Activated CD4-positive, alpha-beta T cell treated with anti-CD3 and anti-CD28 coated beads, Interleukin-2, Interleukin-4, amounts not matched to agents 100 ng/mL and 50 ng/mL, durations not matched to agents 16 hours and 8 hours (primary cell): ENCODE data around the gene TSEN34.
A peak's percentile ranks its signal among the peaks of the same experiment; 100 is the strongest.

Source experiments
- DNase-seq: peaks from one replicate; pipeline ENCODE4 v3.0.0-alpha.2; 2020; ENCODE audit warnings: low spot score

TSEN34 gene

GRCh38 chr19:54191011-54191810 lies at the start of gene TSEN34:
Gene TSEN34 (plus strand): TSS chr19:54191308. CDS start chr19:54191365, 57 bp downstream.
- DNase-seq, result peak; percentile 87

- no peak for DNase-seq
These were observed 49.8 kb upstream of the TSEN34 start for GRCh38 chr19:54141356-54141755.

GRCh38 chr19:54142166-54142780 lies 48.8 kb upstream of the TSEN34 start:
- DNase-seq, result no peak

- no peak for DNase-seq
These were observed 45.5 kb upstream of the TSEN34 start for GRCh38 chr19:54145541-54146158.

GRCh38 chr19:54147676-54148075 lies 43.4 kb upstream of the TSEN34 start:
- no peak for DNase-seq

GRCh38 chr19:54148158-54148557 lies 43.0 kb upstream of the TSEN34 start:
- no peak for DNase-seq

- DNase-seq, result no peak
These were observed 41.9 kb upstream of the TSEN34 start for GRCh38 chr19:54149021-54149812.

GRCh38 chr19:54151362-54152035 lies 39.6 kb upstream of the TSEN34 start:
- no peak for DNase-seq

- DNase-seq, result no peak
These were observed 38.8 kb upstream of the TSEN34 start for GRCh38 chr19:54152267-54152666.

GRCh38 chr19:54152878-54153524 lies 38.1 kb upstream of the TSEN34 start:
- no peak for DNase-seq

- DNase-seq, result no peak
These were observed 37.3 kb upstream of the TSEN34 start for GRCh38 chr19:54153731-54154326.

- DNase-seq, result peak; percentile 35
These were observed 36.3 kb upstream of the TSEN34 start for GRCh38 chr19:54154603-54155345.

- no peak for DNase-seq
These were observed 35.4 kb upstream of the TSEN34 start for GRCh38 chr19:54155694-54156093.

- DNase-seq, result no peak
These were observed 34.6 kb upstream of the TSEN34 start for GRCh38 chr19:54156490-54156889.

GRCh38 chr19:54156953-54157352 lies 34.2 kb upstream of the TSEN34 start:
- no peak for DNase-seq

GRCh38 chr19:54158812-54159351 lies 32.2 kb upstream of the TSEN34 start:
- peak; percentile 30 for DNase-seq

- peak; percentile 100 for DNase-seq
These were observed 31.5 kb upstream of the TSEN34 start, which contains the start of gene LENG1 for GRCh38 chr19:54159352-54160181. Gene LENG1 (minus strand): TSS chr19:54159721. CDS start chr19:54159695, 26 bp downstream.

- DNase-seq, result no peak
These were observed 30.8 kb upstream of the TSEN34 start for GRCh38 chr19:54160182-54160811.
